ENCODE results near the gene TRPM1.

TRPM1 gene

GRCh38 chr15:31049682-31050615 is 51.6 kb downstream of the TRPM1 start:
- TF ChIP-seq ZNF274 (IDR thresholded peaks at IDR 0.05; ENCODE audit: low read depth, low read length) (no peak), YY1 (IDR thresholded peaks at IDR 0.05; ENCODE audit: insufficient read depth, insufficient read length) (no peak), SUZ12 (IDR thresholded peaks at IDR 0.05; ENCODE audit: extremely low read depth, insufficient read depth, insufficient read length) (no peak)
- Histone ChIP-seq H3K4me1 (ENCODE audit: insufficient read depth, insufficient read length) (no peaks in the 10 kb centered on the region), H3K9me3 (ENCODE audit: insufficient read depth, low read length) (no peaks in the 10 kb centered on the region), H3K27me3 (ENCODE audit: insufficient read depth, insufficient read length) (no peaks in the 10 kb centered on the region), H3K4me3 (ENCODE audit: insufficient read length, low read depth) (no peak overlapping the region), H3K9ac (ENCODE audit: insufficient read length, low read depth) (no peak overlapping the region), H3K36me3 (ENCODE audit: insufficient read depth, insufficient read length, low read length) (no peaks in the 10 kb centered on the region)
- no peak for DNase-seq (ENCODE audit: low read depth, low spot score)

DNA sequence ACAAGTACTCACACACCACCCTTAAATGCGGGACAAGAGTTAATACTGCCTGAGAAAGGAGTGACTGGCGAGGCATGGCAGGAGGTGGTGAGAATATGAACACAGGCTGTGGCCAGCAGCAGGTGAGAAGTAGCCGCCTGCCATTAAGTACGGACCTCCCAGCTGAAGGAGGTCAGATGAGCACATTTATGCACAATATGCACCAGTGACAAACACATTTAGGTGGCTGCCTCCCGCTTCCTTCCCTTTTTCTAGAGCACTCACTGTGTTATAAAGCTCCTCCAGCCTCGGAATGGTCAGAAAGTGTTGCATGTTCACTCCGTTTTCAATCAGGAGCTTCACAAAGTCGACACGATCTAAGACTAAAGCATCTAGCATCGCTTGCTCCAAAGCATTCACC is 52.4 kb downstream of the TRPM1 start:
- no peak for TF ChIP-seq SUZ12 (IDR thresholded peaks at IDR 0.05; ENCODE audit: extremely low read depth, insufficient read depth, insufficient read length)
- no peak for DNase-seq (ENCODE audit: low read depth, low spot score)
- Histone ChIP-seq H3K9ac (ENCODE audit: insufficient read length, low read depth) (no peak overlapping the region), H3K4me1 (ENCODE audit: insufficient read depth, insufficient read length) (no peaks in the 10 kb centered on the region), H3K36me3 (ENCODE audit: insufficient read depth, insufficient read length, low read length) (no peaks in the 10 kb centered on the region), H3K4me3 (ENCODE audit: insufficient read length, low read depth) (no peak overlapping the region), H3K27me3 (ENCODE audit: insufficient read depth, insufficient read length) (no peaks in the 10 kb centered on the region), H3K9me3 (ENCODE audit: insufficient read depth, low read length) (no peaks in the 10 kb centered on the region)

GRCh38 chr15:31047437-31047836 is 54.1 kb downstream of the TRPM1 start:
- Histone ChIP-seq H3K9ac (ENCODE audit: insufficient read length, low read depth) (no peak overlapping the region), H3K4me3 (ENCODE audit: insufficient read length, low read depth) (no peak overlapping the region), H3K4me1 (ENCODE audit: insufficient read depth, insufficient read length) (no peaks in the 10 kb centered on the region), H3K36me3 (ENCODE audit: insufficient read depth, insufficient read length, low read length) (no peaks in the 10 kb centered on the region), H3K27me3 (ENCODE audit: insufficient read depth, insufficient read length) (no peaks in the 10 kb centered on the region), H3K9me3 (ENCODE audit: insufficient read depth, low read length) (no peaks in the 10 kb centered on the region)
- no peak for DNase-seq (ENCODE audit: low read depth, low spot score)
- TF ChIP-seq YY1 (IDR thresholded peaks at IDR 0.05; ENCODE audit: insufficient read depth, insufficient read length) = no peak
- no peak for TF ChIP-seq ZNF274 (IDR thresholded peaks at IDR 0.05; ENCODE audit: low read depth, low read length)
- TF ChIP-seq SUZ12 (IDR thresholded peaks at IDR 0.05; ENCODE audit: extremely low read depth, insufficient read depth, insufficient read length) = no peak

DNA sequence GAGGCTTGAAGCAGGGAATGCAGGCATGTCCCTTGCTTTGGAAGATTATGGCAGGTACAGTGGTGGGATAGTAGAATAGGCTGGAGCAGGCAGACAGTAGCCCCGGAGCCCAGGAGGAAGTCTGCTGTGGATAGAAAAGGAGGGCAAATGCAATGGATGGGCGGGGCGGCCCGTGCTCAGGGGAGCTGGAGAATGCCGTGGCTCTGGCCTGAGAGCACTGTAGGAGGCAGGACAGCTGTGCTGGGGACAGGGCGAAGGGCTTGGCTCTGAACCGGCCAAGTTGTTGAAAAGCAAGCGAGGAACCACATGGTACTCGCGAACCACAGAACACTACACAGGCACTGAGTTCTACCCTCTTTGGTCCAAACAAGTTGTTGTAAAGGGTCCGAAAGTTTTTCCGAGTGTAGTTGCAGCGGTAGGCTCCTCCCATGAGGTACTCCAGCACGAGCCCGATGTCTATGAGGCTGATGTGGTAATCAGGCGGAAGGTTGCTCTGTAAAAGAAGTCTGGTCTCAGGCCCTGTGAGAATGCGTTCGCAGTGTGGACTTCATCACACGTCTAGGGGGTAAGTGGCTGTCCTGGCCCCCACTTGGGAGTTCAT is 54.7 kb downstream of the TRPM1 start:
- Histone ChIP-seq H3K36me3 (ENCODE audit: insufficient read depth, insufficient read length, low read length) (no peaks in the 10 kb centered on the region), H3K9ac (ENCODE audit: insufficient read length, low read depth) (no peak overlapping the region), H3K27me3 (ENCODE audit: insufficient read depth, insufficient read length) (no peaks in the 10 kb centered on the region), H3K4me3 (ENCODE audit: insufficient read length, low read depth) (no peak overlapping the region), H3K9me3 (ENCODE audit: insufficient read depth, low read length) (no peaks in the 10 kb centered on the region), H3K4me1 (ENCODE audit: insufficient read depth, insufficient read length) (no peaks in the 10 kb centered on the region)
- no peak for DNase-seq (ENCODE audit: low read depth, low spot score)
- TF ChIP-seq SUZ12 (IDR thresholded peaks at IDR 0.05; ENCODE audit: extremely low read depth, insufficient read depth, insufficient read length) = no peak
- TF ChIP-seq ZNF274 (IDR thresholded peaks at IDR 0.05; ENCODE audit: low read depth, low read length) = no peak
- TF ChIP-seq YY1 (IDR thresholded peaks at IDR 0.05; ENCODE audit: insufficient read depth, insufficient read length) = no peak

DNA sequence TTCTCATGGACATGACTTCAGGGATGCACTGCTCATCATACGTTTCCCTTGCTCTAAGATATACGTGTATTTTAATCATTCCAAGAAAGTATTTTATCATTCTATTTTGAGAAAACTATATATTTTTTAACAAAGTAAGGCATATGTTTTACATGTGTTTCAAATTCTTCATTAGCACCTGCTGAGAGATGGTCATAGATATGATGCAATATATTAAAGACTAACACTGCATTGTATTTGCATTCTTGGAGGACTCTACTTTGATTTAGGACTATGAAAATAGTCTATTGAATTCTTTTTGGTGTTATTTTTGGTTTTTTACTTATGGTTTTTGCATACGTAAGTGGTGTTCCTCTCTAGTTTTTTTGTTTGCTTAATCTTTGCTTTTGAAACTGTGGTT is 55.9 kb downstream of the TRPM1 start:
- no peak for TF ChIP-seq ZNF274 (IDR thresholded peaks at IDR 0.05; ENCODE audit: low read depth, low read length)
- no peak for TF ChIP-seq SUZ12 (IDR thresholded peaks at IDR 0.05; ENCODE audit: extremely low read depth, insufficient read depth, insufficient read length)
- TF ChIP-seq YY1 (IDR thresholded peaks at IDR 0.05; ENCODE audit: insufficient read depth, insufficient read length) = no peak

GRCh38 chr15:31042751-31043150 is 58.8 kb downstream of the TRPM1 start:
- no peaks in the 10 kb centered on the region for H3K4me1 ChIP-seq (ENCODE audit: insufficient read depth, insufficient read length)
- no peak overlapping the region for H3K9ac ChIP-seq (ENCODE audit: insufficient read length, low read depth)
- no peaks in the 10 kb centered on the region for H3K9me3 ChIP-seq (ENCODE audit: insufficient read depth, low read length)
- no peak for TF ChIP-seq YY1 (IDR thresholded peaks at IDR 0.05; ENCODE audit: insufficient read depth, insufficient read length)
- TF ChIP-seq ZNF274 (IDR thresholded peaks at IDR 0.05; ENCODE audit: low read depth, low read length) = no peak
- no peak overlapping the region for H3K4me3 ChIP-seq (ENCODE audit: insufficient read length, low read depth)
- H3K27me3 ChIP-seq (ENCODE audit: insufficient read depth, insufficient read length) = no peaks in the 10 kb centered on the region
- DNase-seq (ENCODE audit: low read depth, low spot score) = no peak
- H3K36me3 ChIP-seq (ENCODE audit: insufficient read depth, insufficient read length, low read length) = no peaks in the 10 kb centered on the region

More for the DNA sequence above, 55.9 kb downstream of the TRPM1 start:
- Histone ChIP-seq H3K9ac (ENCODE audit: insufficient read length, low read depth) (no peak overlapping the region), H3K4me3 (ENCODE audit: insufficient read length, low read depth) (no peak overlapping the region), H3K4me1 (ENCODE audit: insufficient read depth, insufficient read length) (no peaks in the 10 kb centered on the region), H3K9me3 (ENCODE audit: insufficient read depth, low read length) (no peaks in the 10 kb centered on the region), H3K27me3 (ENCODE audit: insufficient read depth, insufficient read length) (no peaks in the 10 kb centered on the region), H3K36me3 (ENCODE audit: insufficient read depth, insufficient read length, low read length) (no peaks in the 10 kb centered on the region)
- DNase-seq (ENCODE audit: low read depth, low spot score) = no peak

- no peak for DNase-seq (ENCODE audit: low read depth, low spot score)
- Histone ChIP-seq H3K27me3 (ENCODE audit: insufficient read depth, insufficient read length) (no peaks in the 10 kb centered on the region), H3K9me3 (ENCODE audit: insufficient read depth, low read length) (no peaks in the 10 kb centered on the region), H3K9ac (ENCODE audit: insufficient read length, low read depth) (no peak overlapping the region), H3K36me3 (ENCODE audit: insufficient read depth, insufficient read length, low read length) (no peaks in the 10 kb centered on the region), H3K4me3 (ENCODE audit: insufficient read length, low read depth) (no peak overlapping the region), H3K4me1 (ENCODE audit: insufficient read depth, insufficient read length) (no peaks in the 10 kb centered on the region)
- TF ChIP-seq SUZ12 (IDR thresholded peaks at IDR 0.05; ENCODE audit: extremely low read depth, insufficient read depth, insufficient read length) (no peak), ZNF274 (IDR thresholded peaks at IDR 0.05; ENCODE audit: low read depth, low read length) (no peak), YY1 (IDR thresholded peaks at IDR 0.05; ENCODE audit: insufficient read depth, insufficient read length) (no peak)
Measured at GRCh38 chr15:31041610-31042009, 59.9 kb downstream of the TRPM1 start.
